CD4-positive, alpha-beta T cell treated with Interferon alpha-2 for 1 hour (primary cell): Measurements from ENCODE around the gene CBL.
"Not testable (repeated sequence)": the region's sequence is repeated elsewhere in the genome, so short reads cannot be mapped to it uniquely, and the experiment has no call there.

Experiments
- DNase-seq, 2 donors: peaks; one replicate each; pipeline ENCODE4 v3.0.0-alpha.2; 2020 to 2022

The CBL gene

GRCh38 chr11:119205574-119206510 lies at the start of gene CBL:
CBL (plus strand) TSS chr11:119206339; CDS start chr11:119206418, 79 bp downstream.
- peak; percentile 90 to 96 for DNase-seq

- DNase-seq, result no peak
Observed at GRCh38 chr11:119156496-119156895, 49.6 kb upstream of the CBL start.

GRCh38 chr11:119157063-119157462 lies 49.1 kb upstream of the CBL start:
- no peak for DNase-seq

GRCh38 chr11:119158467-119158866 lies 47.7 kb upstream of the CBL start:
- DNase-seq, result no peak

GRCh38 chr11:119160151-119160550 lies 46.0 kb upstream of the CBL start:
- no peak for DNase-seq

- no peak for DNase-seq
Observed at GRCh38 chr11:119161871-119162270, 44.3 kb upstream of the CBL start.

- DNase-seq, result no peak
Observed at GRCh38 chr11:119166368-119167076, 39.6 kb upstream of the CBL start.

GRCh38 chr11:119167077-119167458 lies 39.1 kb upstream of the CBL start:
- DNase-seq, result not testable (repeated sequence)

- DNase-seq, result no peak
Observed at GRCh38 chr11:119167933-119168332, 38.2 kb upstream of the CBL start.

- DNase-seq, result peak; percentile 84 to 89
Observed at GRCh38 chr11:119168471-119169281, 37.5 kb upstream of the CBL start, which contains the start of gene NLRX1. NLRX1 (plus strand) TSS chr11:119168725; CDS start chr11:119171404, 2,679 bp downstream.

GRCh38 chr11:119169282-119169719 lies 36.8 kb upstream of the CBL start:
- DNase-seq, result peak in 1 of 2 donors; percentile 30

GRCh38 chr11:119172513-119172912 lies 33.6 kb upstream of the CBL start:
- peak in 1 of 2 donors; percentile 12 for DNase-seq

GRCh38 chr11:119173453-119173852 lies 32.7 kb upstream of the CBL start:
- no peak for DNase-seq

- DNase-seq, result no peak
Observed at GRCh38 chr11:119175493-119176077, 30.6 kb upstream of the CBL start.

- no peak for DNase-seq
Observed at GRCh38 chr11:119178166-119178680, 27.9 kb upstream of the CBL start.

- no peak for DNase-seq
Observed at GRCh38 chr11:119179342-119179741, 26.8 kb upstream of the CBL start.

- DNase-seq, result no peak
Observed at GRCh38 chr11:119179983-119180382, 26.2 kb upstream of the CBL start.

GRCh38 chr11:119180729-119181676 lies 25.1 kb upstream of the CBL start:
- DNase-seq, result no peak

GRCh38 chr11:119181677-119182412 lies 24.3 kb upstream of the CBL start:
- DNase-seq, result no peak

GRCh38 chr11:119184399-119184798 lies 21.7 kb upstream of the CBL start:
- DNase-seq, result not testable (repeated sequence)
